GM12865 (cell line): Measurements from ENCODE around the gene CARMIL1.

Experiments used
- DNase-seq: peaks from one replicate; pipeline ENCODE4 v3.0.0; 2010; ENCODE audit warnings: low read depth
- H3K4me3 ChIP-seq: 2 replicates; pipeline ENCODE4 v1.5.1; 2011; ENCODE audit warnings: mild to moderate bottlenecking, low read depth, low read length, control low read depth
- CTCF ChIP-seq: IDR thresholded peaks from 2 replicates; pipeline ENCODE4 v1.5.1; 2011; ENCODE audit warnings: low read length, control low read depth, low read depth, inconsistent platforms; ENCODE audit not compliant: insufficient read depth; ENCODE audit errors: missing control alignments

Gene CARMIL1

GRCh38 chr6:25490018-25490801, 211.0 kb downstream of the CARMIL1 start:
- no peak overlapping the region for H3K4me3 ChIP-seq
- TF ChIP-seq CTCF = peak; percentile 81
- peak; percentile 90 for DNase-seq

GRCh38 chr6:25492951-25493350, 213.8 kb downstream of the CARMIL1 start:
- no peak for TF ChIP-seq CTCF
- no peak overlapping the region for H3K4me3 ChIP-seq
- DNase-seq = no peak

GRCh38 chr6:25494469-25494868, 215.3 kb downstream of the CARMIL1 start:
- DNase-seq = no peak
- no peak overlapping the region for H3K4me3 ChIP-seq
- TF ChIP-seq CTCF = no peak

GRCh38 chr6:25497383-25498040, 218.3 kb downstream of the CARMIL1 start:
- H3K4me3 ChIP-seq = no peak overlapping the region
- no peak for TF ChIP-seq CTCF
- no peak for DNase-seq

- no peak overlapping the region for H3K4me3 ChIP-seq
- DNase-seq = no peak
- no peak for TF ChIP-seq CTCF
These were observed 219.3 kb downstream of the CARMIL1 start for GRCh38 chr6:25498505-25498904.

- TF ChIP-seq CTCF = no peak
- DNase-seq = no peak
- H3K4me3 ChIP-seq = no peak overlapping the region
These were observed 220.6 kb downstream of the CARMIL1 start for GRCh38 chr6:25499615-25500235.
